GM18502 (cell line): Measurements from ENCODE around the gene MTMR3.

Experiments used
- ATAC-seq: cut with Tn5 transposase; IDR thresholded peaks from one replicate; pipeline ENCODE4 v1.9.1; 2021; ENCODE audit warnings: mild to moderate bottlenecking; ENCODE audit not compliant: unreplicated experiment, poor library complexity

The MTMR3 gene

GRCh38 chr22:29867260-29867659 lies 15.7 kb upstream of the MTMR3 start:
- ATAC-seq: no peak

- no peak for ATAC-seq
Observed at GRCh38 chr22:29867851-29868250, 15.1 kb upstream of the MTMR3 start.

- ATAC-seq: no peak
Observed at GRCh38 chr22:29870574-29870973, 12.4 kb upstream of the MTMR3 start.

- ATAC-seq: no peak
Observed at GRCh38 chr22:29871684-29872083, 11.3 kb upstream of the MTMR3 start.

GRCh38 chr22:29872144-29872893 lies 10.7 kb upstream of the MTMR3 start:
- no peak for ATAC-seq

- no peak for ATAC-seq
Observed at GRCh38 chr22:29872989-29873388, 10.0 kb upstream of the MTMR3 start.

- no peak for ATAC-seq
Observed at GRCh38 chr22:29873943-29874342, 9.0 kb upstream of the MTMR3 start.

- ATAC-seq: no peak
Observed at GRCh38 chr22:29877620-29878019, 5.4 kb upstream of the MTMR3 start.

- no peak for ATAC-seq
Observed at GRCh38 chr22:29879753-29880152, 3.2 kb upstream of the MTMR3 start.

- ATAC-seq: no peak
Observed at GRCh38 chr22:29882716-29883044, 294 bp upstream of the MTMR3 start.

- no peak for ATAC-seq
Observed at GRCh38 chr22:29883775-29884097, 762 bp downstream of the MTMR3 start.

- ATAC-seq: no peak
Observed at GRCh38 chr22:29885610-29886009, 2.6 kb downstream of the MTMR3 start.

GRCh38 chr22:29886596-29886995 lies 3.6 kb downstream of the MTMR3 start:
- ATAC-seq: no peak

GRCh38 chr22:29887358-29887757 lies 4.4 kb downstream of the MTMR3 start:
- ATAC-seq: no peak

- ATAC-seq: no peak
Observed at GRCh38 chr22:29890760-29891159, 7.8 kb downstream of the MTMR3 start.

GRCh38 chr22:29892315-29893156 lies 9.6 kb downstream of the MTMR3 start:
- no peak for ATAC-seq

GRCh38 chr22:29901354-29901753 lies 18.4 kb downstream of the MTMR3 start:
- no peak for ATAC-seq

GRCh38 chr22:29903371-29903770 lies 20.4 kb downstream of the MTMR3 start:
- ATAC-seq: no peak

GRCh38 chr22:29904020-29904419 lies 21.0 kb downstream of the MTMR3 start:
- ATAC-seq: no peak

GRCh38 chr22:29907753-29908515 lies 25.0 kb downstream of the MTMR3 start:
- ATAC-seq: no peak

GRCh38 chr22:29912141-29912540 lies 29.2 kb downstream of the MTMR3 start:
- no peak for ATAC-seq
